ENCODE measurements around the gene ING2.
A peak's percentile ranks its signal among the peaks of the same experiment; 100 is the strongest.

ING2 gene

DNA sequence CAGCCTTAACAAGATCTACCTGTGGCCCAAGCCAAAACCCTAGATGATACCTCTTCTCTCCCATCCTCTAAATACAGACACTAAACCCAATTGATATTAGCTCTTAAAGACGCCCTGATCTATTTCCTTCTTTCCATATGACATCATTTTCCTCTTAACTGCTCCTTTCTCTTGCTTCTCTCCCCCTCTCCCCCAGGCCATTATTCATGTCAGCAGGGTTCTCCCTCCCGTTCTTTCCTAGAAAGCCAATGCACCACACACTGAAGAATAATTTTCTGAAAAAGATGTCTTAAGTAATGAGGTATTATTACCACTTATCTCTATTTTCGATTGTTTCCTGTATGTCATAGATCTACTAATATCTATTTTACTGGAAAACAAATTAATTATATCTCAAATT is 9.7 kb upstream of the ING2 start:
- FAIRE-seq (no peak), DNase-seq (ENCODE audit: extremely low spot score, insufficient read length, low read depth) (no peak)

- no peak for DNase-seq (ENCODE audit: extremely low spot score, insufficient read length, low read depth)
- no peak for FAIRE-seq
These were observed 5.5 kb upstream of the ING2 start for GRCh38 chr4:183499389-183499788.

- DNase-seq (ENCODE audit: extremely low spot score, insufficient read length, low read depth) (no peak), FAIRE-seq (no peak)
These were observed 5.1 kb upstream of the ING2 start for GRCh38 chr4:183499801-183500200.

DNA sequence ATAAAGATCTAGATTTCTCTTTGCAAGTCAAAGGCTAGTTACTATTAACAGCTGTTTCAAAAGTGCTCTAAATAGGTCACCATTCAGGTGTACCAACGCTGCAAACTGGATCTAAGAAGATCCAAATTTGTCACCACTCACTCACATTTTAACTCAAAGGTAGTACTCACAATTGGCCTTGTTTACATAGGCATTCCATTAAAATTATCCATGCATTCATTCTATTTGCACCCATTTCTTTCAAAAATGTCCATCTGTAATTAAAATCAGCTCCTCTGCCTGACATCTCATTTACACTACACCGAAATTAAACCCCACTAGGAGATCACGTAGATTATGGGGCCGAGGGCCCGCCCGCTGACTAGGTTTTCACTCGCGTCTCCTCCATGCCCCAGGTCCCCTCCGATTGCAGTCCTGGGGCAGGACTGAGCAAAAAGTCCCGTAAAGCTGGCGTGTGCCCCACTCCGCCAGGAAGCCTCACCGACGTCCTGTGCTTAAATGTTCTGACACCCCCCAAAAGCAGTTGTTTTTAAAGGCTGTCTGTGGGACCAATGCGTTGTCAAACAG is 1.3 kb upstream of the ING2 start:
- DNase-seq (ENCODE audit: extremely low spot score, insufficient read length, low read depth) (no peak), FAIRE-seq (peak; percentile 66)

DNA sequence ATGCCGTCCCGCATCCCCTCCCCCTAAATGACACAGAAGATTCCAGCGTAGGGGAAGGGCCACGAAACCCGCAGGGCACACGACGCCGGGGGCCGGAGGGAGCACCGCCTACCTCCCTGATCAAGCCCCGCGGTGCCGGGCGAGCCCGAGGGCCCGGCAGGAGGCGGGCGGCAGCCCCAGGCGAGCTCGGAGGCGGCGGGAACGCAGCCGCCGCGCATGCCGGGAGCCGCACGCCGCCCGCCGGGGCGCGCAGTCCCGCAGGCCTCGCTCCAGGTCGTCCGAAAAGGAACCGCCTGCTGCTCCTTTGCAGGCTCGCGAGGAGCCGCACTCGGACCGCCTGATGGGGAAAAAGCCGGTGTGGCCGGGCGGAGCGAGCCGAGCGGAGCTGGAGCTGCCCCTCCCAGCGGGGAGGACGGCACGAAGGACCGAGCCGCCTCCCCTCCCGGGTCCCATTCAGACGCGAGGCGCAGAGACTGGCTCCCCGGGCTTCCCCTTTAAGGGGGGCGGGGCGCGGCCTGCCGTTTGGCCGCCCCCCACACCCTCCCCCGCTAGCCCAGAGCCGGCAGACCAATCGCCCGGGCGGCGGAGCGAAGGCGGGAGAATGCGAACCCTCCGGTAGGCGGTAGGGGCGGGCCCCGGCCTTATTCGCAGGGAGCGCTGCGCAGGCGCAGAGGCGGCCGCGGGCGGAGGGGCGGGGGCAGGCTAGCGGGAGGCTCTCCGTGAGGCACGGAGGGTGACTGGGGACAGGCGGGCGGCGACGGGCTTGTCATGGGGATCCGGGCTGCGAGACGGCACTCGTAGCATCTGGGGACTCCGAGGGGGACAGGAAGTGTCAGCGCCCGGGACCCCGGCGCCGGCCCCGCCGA is 561 bp upstream of the ING2 start:
- DNase-seq (ENCODE audit: extremely low spot score, insufficient read length, low read depth) (peak; percentile 87), FAIRE-seq (peak; percentile 96)

GRCh38 chr4:183505611-183506388 is 942 bp downstream of the ING2 start:
- peak; percentile 92 for FAIRE-seq

GRCh38 chr4:183506389-183506735 is 1.5 kb downstream of the ING2 start:
- FAIRE-seq = no peak
- no peak for DNase-seq (ENCODE audit: extremely low spot score, insufficient read length, low read depth)

More at GRCh38 chr4:183505611-183506388, 942 bp downstream of the ING2 start:
- DNase-seq (ENCODE audit: extremely low spot score, insufficient read length, low read depth) = peak; percentile 49

DNA sequence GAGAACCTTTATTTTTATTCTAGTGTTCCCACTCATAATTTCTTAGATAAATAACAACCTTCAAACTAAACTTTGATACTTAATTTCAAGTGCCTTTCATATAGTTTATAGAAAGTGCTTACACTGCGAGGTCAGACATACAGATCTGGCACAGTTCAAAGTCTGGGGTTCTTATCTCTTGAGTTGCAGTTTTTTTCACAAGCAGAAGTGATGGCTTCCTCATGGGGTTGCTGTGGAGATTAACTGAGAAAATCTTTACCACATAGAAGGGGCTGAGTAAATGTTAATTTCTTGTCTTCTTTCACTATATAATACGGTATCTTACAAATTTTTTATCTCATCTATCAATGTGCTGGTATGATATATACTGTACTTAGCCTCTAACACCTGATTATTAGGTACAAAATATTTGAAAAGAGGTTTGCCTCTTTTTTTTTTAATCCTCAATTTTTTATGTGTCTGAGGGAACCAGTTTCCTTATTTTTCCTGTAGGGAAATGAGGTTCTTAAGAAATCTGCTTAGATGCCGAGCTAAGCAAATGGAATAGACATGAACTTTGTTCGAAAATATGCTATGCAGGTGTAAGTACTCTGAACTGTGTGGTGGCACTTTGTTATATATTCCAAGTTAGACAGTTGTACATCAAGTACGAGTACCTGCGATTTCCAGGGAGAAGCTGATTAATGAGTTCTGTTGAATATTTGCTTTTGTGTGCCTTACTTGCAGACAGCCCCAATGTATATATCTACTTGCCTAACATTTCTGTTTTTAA is 3.3 kb downstream of the ING2 start:
- DNase-seq (ENCODE audit: extremely low spot score, insufficient read length, low read depth) = no peak
- FAIRE-seq = no peak

- FAIRE-seq (no peak), DNase-seq (ENCODE audit: extremely low spot score, insufficient read length, low read depth) (no peak)
These were observed 4.0 kb downstream of the ING2 start for GRCh38 chr4:183508697-183509335.

DNA sequence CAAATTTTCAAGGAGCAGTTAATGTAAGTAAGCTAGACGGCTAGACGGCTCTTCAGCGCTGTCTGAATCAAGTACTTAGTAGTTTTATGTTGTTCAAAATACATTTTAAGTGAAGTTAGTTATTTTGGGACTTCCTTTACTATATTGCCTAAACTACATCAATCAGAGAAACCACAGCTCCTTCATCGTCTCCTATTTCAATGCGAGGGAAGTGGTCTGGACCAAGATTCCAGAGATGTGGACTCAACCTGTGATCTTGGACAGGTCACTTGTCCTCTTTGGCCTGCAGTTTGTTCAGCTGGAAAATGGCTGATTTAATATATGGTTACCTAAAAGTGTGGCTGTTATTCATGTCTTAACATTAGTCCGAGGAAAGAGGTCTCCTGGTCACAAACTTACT is 10.6 kb downstream of the ING2 start:
- DNase-seq (ENCODE audit: extremely low spot score, insufficient read length, low read depth) = no peak
- no peak for FAIRE-seq

GRCh38 chr4:183517194-183517593 is 12.3 kb downstream of the ING2 start:
- no peak for FAIRE-seq
- no peak for DNase-seq (ENCODE audit: extremely low spot score, insufficient read length, low read depth)

DNA sequence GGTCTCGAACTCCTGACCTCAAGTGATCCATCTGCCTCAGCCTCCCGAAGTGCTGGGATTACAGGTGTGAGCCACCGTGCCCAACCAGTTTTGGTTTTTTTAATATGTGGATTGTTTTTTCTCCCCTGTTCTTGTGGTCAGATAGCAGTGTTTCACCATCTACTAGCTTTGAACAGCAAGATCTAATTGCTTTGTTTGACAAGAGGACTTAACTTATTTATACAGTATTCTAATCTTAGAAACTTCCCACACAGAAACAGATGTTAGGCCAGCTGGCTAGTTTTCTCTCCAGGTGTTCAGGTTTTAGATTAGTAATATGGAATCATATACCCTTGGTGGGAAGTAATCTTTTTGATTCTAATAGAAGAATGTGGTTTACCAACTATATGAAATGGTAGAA is 12.9 kb downstream of the ING2 start:
- no peak for FAIRE-seq

DNA sequence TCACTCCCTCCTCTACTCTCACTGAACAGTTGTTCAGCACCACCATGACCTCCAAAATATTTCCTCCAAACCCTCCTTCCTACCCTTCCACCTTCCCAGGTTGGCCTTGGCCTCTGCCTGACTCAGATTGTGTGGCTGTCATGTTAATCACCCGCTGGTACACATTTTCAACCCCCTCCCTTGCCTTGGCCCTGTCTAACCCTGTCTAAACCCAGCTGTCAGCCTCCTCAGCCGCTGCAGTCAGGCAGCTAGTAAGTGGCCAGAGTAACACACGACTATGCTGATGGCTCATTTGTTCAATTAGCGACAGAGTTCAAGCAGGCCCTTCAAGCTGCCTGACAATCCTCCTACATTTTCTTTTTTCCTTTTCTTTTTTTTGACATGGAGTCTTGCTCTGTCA is 18.0 kb downstream of the ING2 start:
- FAIRE-seq = no peak
- DNase-seq (ENCODE audit: extremely low spot score, insufficient read length, low read depth) = no peak

More for the DNA sequence above, 12.9 kb downstream of the ING2 start:
- DNase-seq (ENCODE audit: extremely low spot score, insufficient read length, low read depth) = no peak

DNA sequence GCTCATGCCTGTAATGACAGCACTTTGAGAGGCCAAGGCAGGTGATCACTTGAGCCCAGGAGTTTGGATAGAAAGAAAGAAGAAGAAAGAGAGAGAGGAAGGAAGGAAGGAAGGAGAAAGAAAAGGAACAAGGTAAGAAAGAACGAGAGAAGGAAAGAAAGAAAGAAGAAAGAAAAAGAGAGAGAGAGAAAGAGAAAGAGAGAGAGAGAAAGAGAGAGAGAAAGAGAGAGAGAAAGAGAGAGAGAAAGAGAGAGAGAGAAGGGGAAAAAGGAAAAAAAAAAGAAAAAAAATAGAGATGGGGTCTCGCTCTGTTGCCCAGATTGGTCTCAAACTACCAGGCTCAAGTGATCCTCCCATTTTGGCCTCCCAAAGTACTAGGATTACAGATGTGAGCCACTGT is 22.5 kb downstream of the ING2 start:
- FAIRE-seq = no peak
- DNase-seq (ENCODE audit: extremely low spot score, insufficient read length, low read depth) = no peak

GRCh38 chr4:183532821-183533220 is 28.0 kb downstream of the ING2 start:
- FAIRE-seq = no peak
- DNase-seq (ENCODE audit: extremely low spot score, insufficient read length, low read depth) = no peak

GRCh38 chr4:183533698-183534097 is 28.8 kb downstream of the ING2 start:
- DNase-seq (ENCODE audit: extremely low spot score, insufficient read length, low read depth) = no peak
- no peak for FAIRE-seq

DNA sequence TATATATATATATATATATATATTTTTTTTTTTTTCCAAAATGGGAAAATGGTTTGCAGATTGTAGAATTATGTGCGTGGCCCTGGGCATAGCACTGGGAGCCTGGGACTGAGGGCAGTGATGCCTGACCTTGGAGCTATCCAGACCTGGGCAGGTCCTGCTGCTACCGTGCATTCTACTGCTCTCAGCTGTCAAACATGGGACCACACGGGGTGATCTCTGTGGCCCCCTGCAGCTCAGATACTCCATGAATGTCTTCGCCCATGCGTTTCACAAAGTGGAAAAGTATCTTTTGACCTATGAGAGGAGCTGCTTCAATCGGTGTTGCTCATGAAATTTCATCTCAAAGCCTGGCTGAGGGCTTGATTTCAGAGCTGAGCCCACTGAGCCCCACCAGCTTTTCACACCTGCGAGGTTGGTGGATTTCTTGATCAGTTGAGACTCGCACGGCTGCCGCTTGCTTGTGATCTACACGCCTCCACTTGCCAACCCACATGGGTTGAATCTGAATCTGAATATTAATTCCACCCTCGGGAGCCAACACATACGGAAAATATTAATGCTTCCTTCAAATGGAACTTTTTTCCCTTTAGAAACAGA is 35.7 kb downstream of the ING2 start:
- FAIRE-seq = no peak

DNA sequence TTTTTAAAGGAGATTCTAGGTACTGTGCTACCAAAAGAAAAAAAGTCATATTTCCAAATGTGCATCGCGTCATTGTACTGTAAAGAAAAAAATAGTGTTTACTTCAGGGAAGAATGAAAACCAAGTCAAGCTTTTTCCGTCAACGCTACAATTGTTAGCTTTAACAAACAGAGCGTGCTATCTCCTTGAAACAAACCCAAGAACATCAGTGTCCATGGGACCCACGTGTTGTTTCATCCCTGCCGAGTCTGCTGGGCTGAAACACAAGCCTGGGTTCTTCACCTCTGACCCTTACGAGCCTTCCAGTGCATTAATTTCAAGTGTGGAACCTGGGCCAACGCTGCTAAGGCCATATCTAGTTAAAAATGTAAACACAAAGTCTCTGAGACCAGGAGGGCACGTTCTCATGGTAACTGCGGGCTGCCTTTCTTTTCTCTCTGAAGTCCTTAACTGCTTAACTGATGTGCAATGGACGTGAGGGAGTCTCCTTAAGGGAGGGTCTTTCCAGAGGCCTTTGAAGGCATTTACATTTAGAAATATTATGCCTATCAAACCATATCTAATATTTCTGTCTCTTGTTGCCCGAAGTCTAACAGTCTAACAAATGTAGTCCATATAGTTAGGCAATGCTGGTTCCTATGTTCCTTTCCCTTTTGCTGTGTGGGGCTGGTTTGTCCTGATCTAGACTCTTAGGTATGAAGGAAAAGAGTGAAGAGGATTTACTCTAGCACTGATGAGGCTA is 36.3 kb downstream of the ING2 start:
- FAIRE-seq = no peak
- no peak for DNase-seq (ENCODE audit: extremely low spot score, insufficient read length, low read depth)

More for the DNA sequence above, 35.7 kb downstream of the ING2 start:
- DNase-seq (ENCODE audit: extremely low spot score, insufficient read length, low read depth) = no peak

- DNase-seq (ENCODE audit: extremely low spot score, insufficient read length, low read depth) = no peak
- FAIRE-seq = no peak
These were observed 36.8 kb downstream of the ING2 start for GRCh38 chr4:183541752-183542040.

Measured in GM18507 (cell line).